H1 (cell line): ENCODE measurements around the gene SUSD1. TPM values are rescaled to one million over a fixed set of nuclear protein-coding genes. Genes with fewer than 3 reads are reported as not detected.

Source experiments
- CTCF ChIA-PET: fragments of 300-600 bp; sonication (Branson Sonifier 250); formaldehyde crosslinking; loops from one replicate; lab custom pipeline; 2021; ENCODE audit not compliant: partially characterized antibody; lab: Charles Lee
- POLR2A ChIA-PET: fragments of 300-600 bp; sonication (Branson Sonifier 250); formaldehyde crosslinking; loops from one replicate; lab custom pipeline; 2021; ENCODE audit warnings: inconsistent platforms; ENCODE audit not compliant: partially characterized antibody; lab: Charles Lee
- DNase-seq, 2 experiments: peaks; one replicate each; pipeline versions ENCODE4 v3.0.0 to v3.0.0-alpha.2; 2010 to 2022; ENCODE audit warnings: low spot score in 2 of 2, low read depth in 1 of 2, mixed read lengths in 1 of 2
- FAIRE-seq: peaks from 2 replicates; lab custom pipeline; 2011; peaks lifted over from hg19 to GRCh38; lab: Jason Lieb, UNC
- H2AFZ ChIP-seq: 2 replicates; pipeline ENCODE4 v1.8.1; 2012; ENCODE audit warnings: low read length, inconsistent platforms
- H2AK5ac ChIP-seq: 2 replicates; pipeline ENCODE4 v1.6.1; 2013; ENCODE audit warnings: low read depth, low read length
- H2BK120ac ChIP-seq: replicated peaks from 2 replicates; pipeline ENCODE3; 2013; ENCODE audit warnings: low read depth, low read length, inconsistent platforms
- H2BK12ac ChIP-seq: 2 replicates; pipeline ENCODE4 v1.6.1; 2013; ENCODE audit warnings: low read depth, low read length
- H2BK15ac ChIP-seq: 2 replicates; pipeline ENCODE4 v1.6.1; 2013; ENCODE audit warnings: low read length
- H2BK20ac ChIP-seq: 2 replicates; pipeline ENCODE4 v1.6.1; 2013; ENCODE audit warnings: low read length
- H2BK5ac ChIP-seq: 2 replicates; pipeline ENCODE4 v1.6.1; 2013; ENCODE audit warnings: low read depth, low read length
- H3K14ac ChIP-seq: 2 replicates; pipeline ENCODE4 v1.6.1; 2013; ENCODE audit warnings: inconsistent platforms; ENCODE audit not compliant: insufficient read length
- H3K18ac ChIP-seq: 2 replicates; pipeline ENCODE4 v1.6.1; 2013; ENCODE audit warnings: low read length; ENCODE audit errors: extremely low read depth
- H3K23ac ChIP-seq: 2 replicates; pipeline ENCODE4 v1.6.1; 2013; ENCODE audit warnings: inconsistent platforms; ENCODE audit not compliant: insufficient read length
- H3K23me2 ChIP-seq: 2 replicates; pipeline ENCODE4 v1.6.1; 2013; ENCODE audit warnings: low read depth, low read length
- H3K27ac ChIP-seq: 2 replicates; pipeline ENCODE4 v1.6.1; 2011; ENCODE audit warnings: low read depth, low read length, inconsistent platforms
- H3K27me3 ChIP-seq, 4 experiments: replicated peaks in 1 of 4; 1 replicate in 1 of 4; 2 replicates in 3 of 4; pipeline versions ENCODE4 v1.6.1 to v1.8.1; 2011 to 2013; ENCODE audit warnings: low read length in 3 of 4, mild to moderate bottlenecking in 3 of 4, inconsistent platforms in 2 of 4, mixed read lengths in 2 of 4, moderate library complexity in 1 of 4; ENCODE audit not compliant: control insufficient read depth in 3 of 4, insufficient read depth in 3 of 4; ENCODE audit errors: extremely low read depth in 1 of 4
- H3K36me3 ChIP-seq, 4 experiments: 2 replicates each; pipeline versions ENCODE4 v1.6.1 to v1.8.1; 2011 to 2013; ENCODE audit warnings: mild to moderate bottlenecking in 4 of 4, low read length in 3 of 4, moderate library complexity in 2 of 4, control low read depth in 1 of 4, inconsistent platforms in 1 of 4; ENCODE audit not compliant: insufficient read depth in 4 of 4, control insufficient read depth in 2 of 4
- H3K4ac ChIP-seq: replicated peaks from 2 replicates; pipeline ENCODE3; 2013; ENCODE audit warnings: low read length, low read depth, mixed read lengths, inconsistent platforms; ENCODE audit not compliant: insufficient read length
- H3K4me1 ChIP-seq, 4 experiments: replicated peaks in 1 of 4; 1 replicate in 1 of 4; 2 replicates in 3 of 4; pipeline versions ENCODE4 v1.6.1 to v1.8.1; 2011 to 2013; ENCODE audit warnings: low read length in 3 of 4, inconsistent platforms in 2 of 4, mixed read lengths in 1 of 4; ENCODE audit not compliant: insufficient read depth in 4 of 4, control insufficient read depth in 3 of 4
- H3K4me2 ChIP-seq, 2 experiments: 2 replicates each; pipeline versions ENCODE4 v1.6.1 to v1.8.1; 2011 to 2013; ENCODE audit warnings: low read depth in 2 of 2, low read length in 2 of 2, control low read depth in 1 of 2, inconsistent platforms in 1 of 2, mild to moderate bottlenecking in 1 of 2; ENCODE audit not compliant: insufficient read depth in 1 of 2
- H3K4me3 ChIP-seq, 4 experiments: fragments of 200-600, 300-600 bp in 1 of 4; sonication (generic), shearing (Covaris generic), sonication (Bioruptor Twin) in 1 of 4; 2 replicates each; pipeline versions ENCODE4 v1.5.1 to v1.8.1; 2011 to 2016; ENCODE audit warnings: low read length in 4 of 4, low read depth in 3 of 4, control low read depth in 2 of 4, inconsistent platforms in 2 of 4, mild to moderate bottlenecking in 2 of 4, mixed read lengths in 1 of 4, moderate library complexity in 1 of 4; ENCODE audit not compliant: insufficient read depth in 2 of 4; ENCODE audit errors: extremely low read depth in 1 of 4
- H3K56ac ChIP-seq: replicated peaks from 2 replicates; pipeline ENCODE3; 2013; ENCODE audit warnings: low read depth, mild to moderate bottlenecking, mixed read lengths, low read length, inconsistent platforms; ENCODE audit not compliant: insufficient read length
- H3K79me1 ChIP-seq: 2 replicates; pipeline ENCODE4 v1.6.1; 2013; ENCODE audit warnings: low read depth, low read length, control low read depth
- H3K79me2 ChIP-seq, 2 experiments: 2 replicates each; pipeline versions ENCODE4 v1.6.1 to v1.8.1; 2012 to 2013; ENCODE audit warnings: low read length in 2 of 2, mild to moderate bottlenecking in 2 of 2, inconsistent platforms in 1 of 2; ENCODE audit not compliant: insufficient read depth in 2 of 2, control insufficient read depth in 1 of 2
- H3K9ac ChIP-seq, 4 experiments: replicated peaks in 1 of 4; 1 replicate in 1 of 4; 2 replicates in 3 of 4; pipeline versions ENCODE4 v1.6.1 to v1.8.1; 2011 to 2013; ENCODE audit warnings: low read depth in 3 of 4, low read length in 3 of 4, control low read depth in 2 of 4, mild to moderate bottlenecking in 2 of 4, moderate library complexity in 2 of 4, inconsistent platforms in 1 of 4; ENCODE audit errors: extremely low read depth in 1 of 4
- H3K9me3 ChIP-seq, 2 experiments: 2 replicates each; pipeline versions ENCODE4 v1.6.1 to v1.8.1; 2012 to 2013; ENCODE audit warnings: mild to moderate bottlenecking in 2 of 2, moderate library complexity in 2 of 2, control low read depth in 1 of 2, inconsistent platforms in 1 of 2, low read depth in 1 of 2, low read length in 1 of 2, mixed read lengths in 1 of 2; ENCODE audit not compliant: insufficient read depth in 2 of 2
- H4K20me1 ChIP-seq, 2 experiments: replicated peaks in 1 of 2; 2 replicates each; pipeline versions ENCODE3 to v1.8.1; 2011 to 2013; ENCODE audit warnings: inconsistent platforms in 2 of 2, low read length in 2 of 2, mild to moderate bottlenecking in 1 of 2; ENCODE audit not compliant: insufficient read depth in 2 of 2, control insufficient read depth in 1 of 2
- H4K5ac ChIP-seq: 2 replicates; pipeline ENCODE4 v1.6.1; 2013; ENCODE audit warnings: low read length, low read depth, mixed read lengths, inconsistent platforms; ENCODE audit not compliant: insufficient read length
- H4K8ac ChIP-seq: 2 replicates; pipeline ENCODE4 v1.8.0; 2013; ENCODE audit warnings: mild to moderate bottlenecking, moderate library complexity, low read length, inconsistent platforms; ENCODE audit not compliant: insufficient read depth; ENCODE audit errors: extremely low read depth
- H4K91ac ChIP-seq: replicated peaks from 2 replicates; pipeline ENCODE3; 2013; ENCODE audit warnings: low read length, mixed read lengths, inconsistent platforms; ENCODE audit not compliant: insufficient read length
- CTCF ChIP-seq, 3 experiments: IDR thresholded peaks; 1 replicate in 2 of 3; 2 replicates in 1 of 3; pipeline versions ENCODE4 v1.5.1 to v1.6.1; 2011; ENCODE audit warnings: low read length in 3 of 3, mild to moderate bottlenecking in 3 of 3, inconsistent platforms in 2 of 3, low read depth in 1 of 3, moderate library complexity in 1 of 3; ENCODE audit not compliant: insufficient read depth in 1 of 3; ENCODE audit errors: control extremely low read depth in 1 of 3
- RAD21 ChIP-seq, 2 experiments: IDR thresholded peaks in 1 of 2; conservative IDR thresholded peaks in 1 of 2; 2 replicates each; pipeline ENCODE4 v1.6.1; 2011; ENCODE audit warnings: low read depth in 2 of 2, low read length in 2 of 2, improper control_type of control experiment in 1 of 2, inconsistent platforms in 1 of 2, mild to moderate bottlenecking in 1 of 2, moderate library complexity in 1 of 2
- TBP ChIP-seq: IDR thresholded peaks from 2 replicates; pipeline ENCODE4 v1.6.1; 2011; ENCODE audit warnings: low read depth, low read length, improper control_type of control experiment
- TEAD4 ChIP-seq: IDR thresholded peaks from 2 replicates; pipeline ENCODE4 v1.6.1; 2012; ENCODE audit warnings: low read depth, low read length, inconsistent platforms, mixed read lengths
- WGBS, 2 experiments: shearing (Covaris generic) in 1 of 2; methylation state at CpG; one replicate each; pipeline versions ENCODE4 v1.1.6 to v1.1.7; 2013 to 2015; ENCODE audit warnings: low lambda C conversion rate in 2 of 2, mixed read lengths in 2 of 2, inconsistent platforms in 1 of 2, low coverage in 1 of 2, missing lambda C conversion rate in 1 of 2; ENCODE audit not compliant: insufficient replicate concordance in 2 of 2, insufficient coverage in 1 of 2, insufficient read length in 1 of 2; ENCODE audit errors: extremely low coverage in 1 of 2, missing lambda C conversion rate in 1 of 2; 5-methylcytosine and 5-hydroxymethylcytosine counted together
- polyA plus RNA-seq, 7 experiments: library from polyadenylated mRNA; depleted of rRNA in 3 of 7; stranded (reverse) in 5 of 7; unstranded in 2 of 7; fragments of >200 nt in 5 of 7; fragments of 200-250 nt in 2 of 7; gene quantifications; 1 replicate in 5 of 7; 2 replicates in 1 of 7; 4 replicates in 1 of 7; pipeline versions ENCODE4 v1.2.1 to v1.2.3, GENCODE V29; 2011 to 2013; ENCODE audit warnings: missing spikeins in 2 of 7, mixed read lengths in 2 of 7
- total RNA-seq: library from RNA; stranded (reverse); fragmentation: NEBNext Ultra II Directional; extraction: Animal tissue kit (Norgen Biotek cat#: 25700); gene quantifications from 2 replicates; pipeline ENCODE4 v1.2.1, GENCODE V29; 2021

Gene SUSD1
- total and polyA plus RNA-seq, 2 of the 8 experiments (the other 6 are each of a cell fraction or from before 2014, with no cell fraction given): 2.8 to 7.2 TPM

- Histone ChIP-seq H3K4me2 (no peak overlapping the region), H2BK120ac (no peak overlapping the region), H2BK5ac (no peak overlapping the region), H2AK5ac (no peak overlapping the region), H3K4me3 (no peak overlapping the region), H3K27me3 (no peaks in the 10 kb centered on the region), H3K9ac (0 out of 7 replicates have a peak overlapping the region, but pooled peaks of 1 of the 4 experiments have one; percentile 11), H3K4ac (no peak overlapping the region), H3K14ac (no peak overlapping the region), H3K36me3 (no peaks in the 10 kb centered on the region), H4K20me1 (no peaks in the 10 kb centered on the region), H3K79me2 (no peaks in the 10 kb centered on the region), H2AFZ (no peak overlapping the region), H3K79me1 (no peaks in the 10 kb centered on the region), H3K56ac (no peak overlapping the region), H2BK12ac (no peak overlapping the region), H2BK20ac (no peak overlapping the region), H2BK15ac (no peak overlapping the region), H4K91ac (no peak overlapping the region), H4K8ac (no peak overlapping the region), H3K18ac (no peak overlapping the region), H3K23me2 (no peaks in the 10 kb centered on the region), H4K5ac (no peak overlapping the region), H3K27ac (no peak overlapping the region), H3K9me3 (no peaks in the 10 kb centered on the region), H3K4me1 (no peaks in the 10 kb centered on the region), H3K23ac (no peak overlapping the region)
- POLR2A ChIA-PET: interaction anchor here (0.6 to 1.4 kb wide), 7 partner anchors 9 to 604 kb away, joined by 3 to 6 read pairs (median 3); partner anchors contain the start of genes INIP and KIAA1958
- TF ChIP-seq RAD21 (IDR thresholded peaks at IDR 0.05 in 1 of 2, conservative IDR thresholded peaks at IDR 0.05 in 1 of 2; ENCODE audit: low read depth in 2 of 2, low read length in 2 of 2) (peak; percentile 99), TBP (no peak), TEAD4 (peak; percentile 56), CTCF (IDR thresholded peaks at IDR 0.05; ENCODE audit: control extremely low read depth in 1 of 3, insufficient read depth in 1 of 3, low read depth in 1 of 3, low read length in 3 of 3) (peak; percentile 49 to 88 (median 86))
- DNase-seq: peak; percentile 46 to 52
- CTCF ChIA-PET: interaction anchor here (0.6 to 3.4 kb wide), 70 partner anchors 10 to 792 kb away, joined by 3 to 69 read pairs (median 4); partner anchors contain the start of genes PTBP3 and SUSD1
- peak; percentile 79 for FAIRE-seq
- WGBS, 2 experiments: 93% methylated on average over 4 of the region's 4 CpGs; no CpG with 5 or more reads in 1 of the 2 experiments
These were observed 62.0 kb downstream of the SUSD1 start for GRCh38 chr9:112112941-112113681.
